Activated CD8-positive, alpha-beta memory T cell treated with anti-CD3 and anti-CD28 coated beads, Interleukin-2, amount 50 U/mL, for 24 hours (primary cell): ENCODE data around the gene FAM120C.

Experiments
- DNase-seq: peaks from one replicate; pipeline ENCODE4 v3.0.0-alpha.2; 2020; ENCODE audit errors: extremely low read depth

FAM120C gene, protein sequence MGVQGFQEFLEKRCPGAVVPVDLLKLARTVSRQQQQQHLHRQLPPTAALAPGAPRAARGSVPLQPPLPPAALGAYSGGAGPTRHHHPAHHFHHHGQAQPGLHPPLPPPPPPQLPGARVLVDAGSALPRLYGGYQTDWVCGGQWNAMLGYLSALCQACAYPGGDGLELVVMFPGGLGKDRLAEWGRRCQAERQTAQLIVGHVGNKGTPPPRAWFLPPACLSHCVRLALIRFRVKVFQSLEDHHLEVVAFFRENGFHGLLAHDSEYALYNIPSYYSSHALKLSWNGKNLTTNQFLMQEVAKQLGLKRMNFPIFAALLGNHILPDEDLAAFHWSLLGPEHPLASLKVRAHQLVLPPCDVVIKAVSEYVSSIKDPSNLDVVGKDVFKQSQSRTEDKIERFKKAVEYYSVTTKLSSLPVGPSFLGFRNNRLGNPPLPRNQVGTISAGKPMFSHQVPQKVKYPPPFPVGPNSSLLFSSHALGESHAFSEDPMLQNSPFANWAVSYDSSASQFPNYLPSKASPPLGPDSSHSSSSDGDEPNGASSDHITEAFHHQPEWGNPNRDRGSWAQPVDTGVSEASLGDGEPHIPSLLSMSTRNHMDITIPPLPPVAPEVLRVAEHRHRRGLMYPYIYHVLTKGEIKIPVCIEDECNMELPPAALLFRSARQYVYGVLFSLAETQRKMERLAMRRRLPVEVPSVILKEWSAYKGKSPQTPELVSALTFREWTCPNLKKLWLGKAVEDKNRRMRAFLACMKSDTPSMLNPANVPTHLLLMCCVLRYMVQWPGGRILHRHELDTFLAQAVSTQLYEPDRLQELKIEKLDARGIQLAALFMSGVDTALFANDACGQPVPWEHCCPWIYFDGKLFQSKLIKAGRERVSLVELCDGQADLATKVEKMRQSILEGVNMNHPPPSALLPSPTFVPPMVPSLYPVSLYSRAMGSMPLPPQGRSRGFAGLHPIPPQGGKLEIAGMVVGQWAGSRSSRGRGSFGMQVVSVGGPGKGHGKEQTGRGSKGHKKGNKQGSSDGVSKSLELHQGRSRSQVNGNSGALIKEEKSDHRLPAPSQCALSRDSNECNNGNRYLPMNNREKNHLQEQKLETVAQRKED

DNA sequence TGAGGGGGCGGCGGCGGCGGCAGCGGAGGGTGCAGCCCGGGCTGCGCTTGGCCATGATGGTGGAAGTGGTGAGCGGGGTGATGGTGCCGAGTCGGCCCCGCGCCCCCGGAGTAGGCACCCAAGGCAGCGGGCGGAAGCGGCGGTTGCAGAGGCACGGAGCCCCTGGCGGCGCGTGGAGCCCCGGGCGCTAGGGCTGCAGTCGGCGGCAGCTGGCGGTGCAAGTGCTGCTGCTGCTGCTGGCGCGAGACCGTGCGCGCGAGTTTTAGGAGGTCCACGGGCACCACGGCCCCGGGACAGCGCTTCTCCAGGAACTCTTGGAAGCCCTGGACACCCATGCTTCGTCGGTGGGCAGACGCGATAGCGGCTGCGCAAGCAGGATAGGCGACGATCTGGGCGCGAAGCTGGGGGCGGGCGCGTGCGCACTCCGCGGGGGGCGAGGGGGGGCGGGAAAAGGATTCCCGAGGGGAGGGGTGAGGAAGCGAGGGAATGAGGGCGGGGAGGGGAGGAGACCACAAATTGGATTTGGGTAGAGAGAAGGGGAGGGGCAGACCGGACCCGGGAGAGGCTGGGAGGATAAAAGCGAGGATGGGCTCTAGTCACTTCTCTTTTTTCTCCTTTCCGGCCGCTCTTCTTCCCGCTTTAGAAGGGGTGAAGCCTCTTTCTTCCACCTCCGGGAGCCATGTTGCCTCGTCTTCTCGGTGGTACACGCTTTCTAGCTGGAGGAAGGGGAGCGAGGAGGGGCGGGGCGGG lies at the start of gene FAM120C:
Gene FAM120C (minus strand): TSS at position 391 of the 750 bp plus-strand sequence. CDS start 56 bp downstream, at position 335.
- no peak for DNase-seq

DNA sequence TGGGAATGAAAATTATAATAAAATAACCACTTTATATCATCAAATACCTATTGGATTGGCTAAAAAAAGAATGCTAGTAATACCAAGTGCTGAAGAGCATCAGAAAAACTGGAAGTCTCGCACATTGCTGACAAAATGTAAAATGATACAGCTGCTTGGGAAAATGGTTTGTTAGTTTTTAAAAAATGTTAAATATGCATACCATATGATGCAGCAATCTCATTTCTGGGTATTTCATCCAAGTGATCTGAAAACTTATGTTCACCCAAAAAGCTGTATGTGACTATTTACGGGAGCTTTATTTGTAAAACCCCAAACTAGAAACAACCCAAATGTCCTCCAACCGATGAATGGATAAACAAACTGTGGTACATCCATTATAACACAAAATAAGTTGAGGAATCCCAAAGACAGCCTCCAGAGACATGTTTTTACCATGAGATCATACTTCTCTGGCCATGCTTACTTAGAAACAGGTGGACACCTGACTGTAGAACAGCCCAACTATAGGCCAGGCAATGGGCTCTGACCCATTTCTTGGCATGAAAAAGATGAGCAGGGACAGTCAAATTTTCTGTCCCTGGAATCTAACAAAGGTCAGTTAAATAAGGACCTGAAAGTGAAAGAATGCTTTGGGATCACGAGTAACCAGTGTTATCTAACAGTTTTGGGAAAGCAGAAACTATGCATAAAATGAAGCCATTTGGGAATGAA lies 47.5 kb upstream of the FAM120C start:
- DNase-seq = no peak

DNA sequence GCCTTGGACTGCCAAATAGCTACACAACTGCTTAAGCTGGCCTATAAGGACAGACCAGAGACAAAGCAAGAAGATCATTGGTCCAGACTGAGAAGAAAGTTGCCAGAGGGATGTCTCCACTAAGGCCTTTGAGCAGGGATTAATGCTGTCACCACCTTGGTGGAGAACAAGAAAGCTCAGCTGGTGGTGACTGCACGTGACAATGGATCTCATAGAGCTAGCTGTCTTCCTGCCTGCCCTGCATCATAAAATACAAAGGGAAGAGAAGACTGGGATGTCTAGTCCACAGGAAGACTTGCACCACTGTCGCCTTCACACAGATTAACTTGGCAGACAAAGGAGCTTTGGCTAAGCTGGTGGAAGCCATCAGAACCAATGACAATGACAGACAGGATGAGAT lies 40.5 kb upstream of the FAM120C start:
- no peak for DNase-seq

DNA sequence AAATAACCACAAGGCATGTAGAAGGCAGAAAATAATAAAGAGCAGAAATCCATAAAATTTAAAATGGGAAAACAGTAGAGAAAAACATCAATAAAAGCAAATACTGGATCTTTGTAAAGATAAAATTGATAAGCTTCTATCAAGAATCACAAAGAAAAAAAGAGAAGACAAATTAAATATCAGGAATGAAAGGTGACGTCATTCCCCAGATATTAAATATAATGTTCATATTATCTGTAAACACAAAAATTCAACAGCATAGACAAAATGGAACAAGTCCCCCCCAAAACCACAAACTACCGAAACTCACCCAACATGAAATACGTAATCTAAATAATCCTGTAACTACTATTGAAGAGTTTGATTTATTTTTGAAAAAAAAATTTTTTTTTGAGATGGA lies 30.5 kb upstream of the FAM120C start:
- no peak for DNase-seq

GRCh38 chrX:54208531-54208930 lies 25.5 kb upstream of the FAM120C start:
- DNase-seq = no peak

GRCh38 chrX:54198262-54198661 lies 15.2 kb upstream of the FAM120C start:
- DNase-seq = no peak

DNA sequence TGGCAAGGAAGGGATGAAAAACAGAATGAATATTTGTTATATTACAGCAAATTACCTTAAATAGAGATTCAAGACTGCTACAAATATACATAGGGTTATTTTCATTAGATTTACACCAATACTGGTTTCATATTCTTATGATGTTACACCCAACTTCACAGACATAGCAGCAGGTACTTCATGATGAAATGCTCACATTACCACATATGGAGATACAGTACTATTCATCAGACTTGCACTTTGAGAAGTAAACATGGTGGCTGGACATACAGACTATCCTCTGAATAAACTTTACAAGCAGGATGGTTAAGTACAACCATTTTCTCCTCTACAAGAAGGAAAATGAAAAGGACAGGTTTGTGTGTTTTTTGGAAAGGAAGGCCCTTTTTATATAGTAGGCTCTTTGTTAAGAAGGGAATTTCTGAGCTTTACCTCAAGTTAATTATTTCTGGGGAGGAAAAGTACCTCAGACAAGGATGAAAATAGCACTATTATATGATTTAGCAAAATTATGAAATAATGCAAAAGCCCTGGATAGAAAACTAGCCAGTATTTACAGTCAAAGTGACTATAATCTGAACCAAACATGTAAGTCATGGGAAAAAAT lies 12.0 kb upstream of the FAM120C start:
- DNase-seq = no peak

DNA sequence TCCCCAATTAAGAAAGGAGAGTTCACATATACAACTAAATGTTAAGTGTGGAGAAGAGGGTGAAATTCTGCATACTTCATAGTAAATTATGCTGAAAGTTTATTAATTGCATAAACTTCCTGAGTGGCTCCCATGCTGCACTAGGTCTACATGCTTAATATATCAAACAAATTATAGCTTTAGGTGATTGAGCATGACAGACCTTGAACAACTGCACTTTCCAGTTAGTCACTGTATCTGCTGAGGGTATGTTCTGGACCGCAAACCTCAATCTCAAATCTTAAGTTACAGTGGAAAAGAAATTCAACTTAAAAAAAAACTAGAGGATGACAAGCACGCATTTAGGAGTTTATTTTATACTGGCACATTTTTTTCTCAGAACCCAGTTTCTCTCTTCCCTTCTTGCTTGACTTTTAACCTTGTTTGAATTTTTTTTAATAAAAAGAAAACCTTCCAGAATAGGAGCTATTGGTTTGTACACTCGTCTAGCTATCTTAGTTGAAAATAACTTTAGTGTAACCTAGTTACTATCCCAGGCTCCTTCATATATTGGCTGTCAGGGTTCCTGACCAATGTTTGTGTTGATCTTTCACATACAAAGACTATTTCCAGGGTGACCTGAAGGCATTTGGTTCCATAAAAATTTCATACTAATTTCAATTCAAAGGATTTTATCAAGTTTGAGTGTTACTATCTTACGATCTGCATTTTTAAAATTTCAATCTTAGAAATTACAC lies 10.2 kb upstream of the FAM120C start:
- DNase-seq = no peak

DNA sequence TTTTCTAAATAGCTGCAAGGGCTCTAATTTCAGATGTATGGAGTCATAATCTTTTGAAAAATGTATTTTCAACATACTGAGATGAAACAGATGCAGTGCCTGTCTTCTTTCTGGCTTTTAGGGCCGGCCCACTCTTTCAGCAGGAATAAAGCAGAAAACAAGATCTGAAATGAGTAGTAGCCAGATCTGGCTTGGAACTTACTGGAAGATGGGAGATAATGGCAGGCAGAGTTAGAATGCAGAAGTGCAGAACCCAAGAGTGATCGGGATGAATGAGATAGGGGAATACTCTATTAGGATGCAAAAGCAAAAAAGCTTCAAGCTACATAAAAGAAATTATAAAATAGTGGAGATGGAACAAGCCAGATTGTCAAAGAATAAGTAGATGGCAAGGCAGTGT lies 1.4 kb upstream of the FAM120C start:
- no peak for DNase-seq

DNA sequence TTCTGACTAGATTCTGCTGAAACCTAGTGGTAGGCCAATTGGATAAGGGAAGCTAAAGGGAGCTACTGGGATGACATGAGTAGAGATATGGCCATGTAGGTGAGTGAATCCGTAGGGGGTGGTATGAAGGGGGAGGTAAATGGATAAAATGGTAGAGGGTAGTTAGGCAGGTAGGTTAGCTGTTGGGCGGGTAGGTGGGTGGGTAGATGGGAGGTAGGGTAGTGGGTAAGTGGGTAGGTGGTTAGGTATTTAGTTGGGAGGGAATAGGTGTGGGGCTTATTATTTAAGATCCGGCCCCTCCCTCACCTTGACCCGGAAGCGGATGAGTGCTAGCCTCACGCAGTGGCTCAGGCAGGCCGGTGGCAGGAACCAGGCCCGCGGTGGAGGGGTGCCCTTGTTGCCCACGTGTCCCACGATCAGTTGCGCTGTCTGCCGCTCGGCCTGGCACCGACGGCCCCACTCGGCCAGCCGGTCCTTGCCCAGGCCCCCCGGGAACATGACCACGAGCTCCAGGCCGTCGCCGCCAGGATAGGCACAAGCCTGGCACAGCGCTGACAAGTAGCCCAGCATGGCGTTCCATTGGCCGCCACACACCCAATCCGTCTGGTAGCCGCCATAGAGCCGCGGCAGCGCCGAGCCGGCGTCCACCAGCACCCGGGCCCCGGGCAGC lies 725 bp downstream of the FAM120C start:
- peak; percentile 34 for DNase-seq

- DNase-seq = no peak
Observed at GRCh38 chrX:54181202-54181953, 1.7 kb downstream of the FAM120C start.

GRCh38 chrX:54180403-54180802 lies 2.7 kb downstream of the FAM120C start:
- DNase-seq = no peak

DNA sequence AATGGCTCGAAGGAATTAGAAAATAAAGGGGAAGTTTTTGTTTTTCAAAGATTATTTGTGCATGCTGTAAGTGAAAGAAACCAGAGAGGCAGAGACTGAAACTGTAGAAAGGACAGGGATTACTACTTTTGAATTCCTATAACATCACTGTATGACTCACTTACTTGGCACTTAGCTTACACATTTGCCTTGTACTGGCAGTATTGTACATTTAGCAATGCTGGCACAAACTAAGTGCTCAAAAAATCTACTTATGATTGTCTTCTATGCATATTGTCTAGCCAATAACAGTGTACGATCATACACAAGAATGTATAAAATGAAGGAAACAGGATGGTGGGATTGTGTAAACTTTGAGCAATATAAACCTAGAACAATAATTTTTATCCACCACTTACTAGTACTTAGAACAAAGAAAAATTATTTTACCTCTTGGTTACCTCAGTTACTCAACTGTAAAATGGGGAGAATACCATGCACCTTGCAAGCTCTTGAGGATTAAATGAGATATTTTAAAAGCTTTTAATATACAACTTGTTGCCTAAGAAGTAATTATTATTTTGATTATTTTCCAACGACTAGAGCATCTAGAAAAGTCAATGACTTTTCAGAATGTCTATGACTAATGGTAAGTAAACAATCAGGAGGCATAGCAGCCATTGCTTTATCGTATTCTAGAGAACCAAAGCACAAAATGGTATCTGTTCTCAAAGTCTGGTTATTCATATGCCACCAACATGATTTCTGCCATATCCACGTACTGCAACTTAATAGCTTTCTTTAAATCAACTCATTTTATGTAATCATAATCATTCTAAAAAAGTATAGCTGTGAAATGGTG lies 4.7 kb downstream of the FAM120C start:
- DNase-seq = no peak

GRCh38 chrX:54177306-54177705 lies 5.7 kb downstream of the FAM120C start:
- DNase-seq = no peak

GRCh38 chrX:54173791-54174190 lies 9.3 kb downstream of the FAM120C start:
- DNase-seq = no peak

- DNase-seq = no peak
Observed at GRCh38 chrX:54172455-54172854, 10.6 kb downstream of the FAM120C start.

DNA sequence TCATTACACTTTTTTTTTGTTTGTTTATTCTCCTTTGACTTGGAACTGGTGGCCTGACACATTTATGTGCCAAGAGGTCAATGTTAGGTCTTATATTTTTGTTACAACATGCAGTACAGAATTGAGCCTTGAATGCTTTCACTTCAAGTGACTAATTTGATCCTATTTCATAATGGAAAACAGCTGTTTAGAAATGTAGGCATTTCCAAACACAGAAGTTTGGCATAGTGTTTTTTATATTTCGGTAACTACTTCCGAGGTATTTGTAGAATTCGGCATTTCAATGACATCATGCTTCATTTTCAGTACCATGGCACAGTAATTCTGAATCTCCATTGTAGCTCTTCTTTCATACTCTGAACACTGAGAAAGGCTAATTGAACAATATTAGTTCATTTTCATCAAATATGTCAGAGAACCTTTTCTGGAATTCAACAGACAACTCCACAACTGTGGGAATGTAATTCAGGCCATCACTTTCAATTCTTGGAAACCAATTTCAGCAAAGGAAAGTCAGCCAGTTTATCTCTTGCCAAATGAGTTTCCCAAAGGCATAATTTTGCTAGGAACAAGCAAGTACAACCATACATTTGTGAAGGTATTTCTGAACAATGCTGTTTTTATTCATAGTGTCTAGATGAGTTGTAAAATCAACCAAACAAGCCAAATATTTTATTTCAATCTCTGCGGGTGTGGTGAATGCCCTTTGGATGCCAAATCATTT lies 11.4 kb downstream of the FAM120C start:
- no peak for DNase-seq
